ENCODE data around the gene EDN2.

The EDN2 gene

GRCh38 chr1:41435570-41436178 is 48.8 kb downstream of the EDN2 start:
- no peak for DNase-seq

GRCh38 chr1:41434748-41435449 is 49.6 kb downstream of the EDN2 start:
- no peak for DNase-seq

- no peak for DNase-seq
Observed at GRCh38 chr1:41434306-41434705, 50.2 kb downstream of the EDN2 start.

GRCh38 chr1:41433501-41433900 is 51.0 kb downstream of the EDN2 start:
- DNase-seq: no peak

GRCh38 chr1:41432481-41433280 is 51.8 kb downstream of the EDN2 start:
- DNase-seq: peak; percentile 83

- DNase-seq: no peak
Observed at GRCh38 chr1:41431490-41432350, 52.8 kb downstream of the EDN2 start.

GRCh38 chr1:41430582-41430981 is 53.9 kb downstream of the EDN2 start:
- no peak for DNase-seq

GRCh38 chr1:41430069-41430468 is 54.4 kb downstream of the EDN2 start:
- DNase-seq: no peak

GRCh38 chr1:41429641-41430035 is 54.8 kb downstream of the EDN2 start:
- no peak for DNase-seq

All from activated CD4-positive, alpha-beta T cell treated with anti-CD3 and anti-CD28 coated beads, Interleukin-10, Interleukin-2, amounts not matched to agents 100 ng/mL and 50 ng/mL, durations not matched to agents 16 hours and 8 hours (primary cell).